ENCODE results near the gene MYO10. TPM values are rescaled to one million over a fixed set of nuclear protein-coding genes. Genes with fewer than 3 reads are reported as not detected.

Gene MYO10
- total RNA-seq, 3 donors from 2014 or later: 0.18 to 0.54 (median 0.40) TPM

- no peak for ATAC-seq
- Mint-ChIP-seq H3K4me1 (ENCODE audit: low read depth) (peaks cover 59% of the 10 kb centered on the region), H3K27me3 (ENCODE audit: low read depth) (no peaks in the 10 kb centered on the region), H3K36me3 (ENCODE audit: insufficient read depth) (peaks cover 6% of the 10 kb centered on the region), H3K9me3 (no peaks in the 10 kb centered on the region), H3K4me3 (no peak overlapping the region)
- no peak for DNase-seq
These were observed 324.1 kb downstream of the MYO10 start for GRCh38 chr5:16612007-16612406.
